Right renal pelvis (tissue), 4 donors: ENCODE data around the gene EPHA2. TPM values are rescaled to one million over a fixed set of nuclear protein-coding genes. Genes with fewer than 3 reads are reported as not detected.

ENCODE experiments used
- DNase-seq, 4 donors: peaks; one replicate each; pipeline ENCODE4 v3.0.0-alpha.2; 2013; ENCODE audit warnings: low read depth in 4 of 4, low spot score in 3 of 4, missing footprints in 1 of 4
- polyA plus RNA-seq, 4 donors: library from polyadenylated mRNA; unstranded; fragments of 120-200 nt; gene quantifications; one replicate each; pipeline ENCODE4 v1.2.1, GENCODE V29; 2013; ENCODE audit not compliant: insufficient read length in 4 of 4

The EPHA2 gene
- polyA plus RNA-seq, 4 donors = 14.7 to 19.7 (median 17.7) TPM

GRCh38 chr1:16139473-16139962, 16.4 kb downstream of the EPHA2 start:
- no peak for DNase-seq

DNA sequence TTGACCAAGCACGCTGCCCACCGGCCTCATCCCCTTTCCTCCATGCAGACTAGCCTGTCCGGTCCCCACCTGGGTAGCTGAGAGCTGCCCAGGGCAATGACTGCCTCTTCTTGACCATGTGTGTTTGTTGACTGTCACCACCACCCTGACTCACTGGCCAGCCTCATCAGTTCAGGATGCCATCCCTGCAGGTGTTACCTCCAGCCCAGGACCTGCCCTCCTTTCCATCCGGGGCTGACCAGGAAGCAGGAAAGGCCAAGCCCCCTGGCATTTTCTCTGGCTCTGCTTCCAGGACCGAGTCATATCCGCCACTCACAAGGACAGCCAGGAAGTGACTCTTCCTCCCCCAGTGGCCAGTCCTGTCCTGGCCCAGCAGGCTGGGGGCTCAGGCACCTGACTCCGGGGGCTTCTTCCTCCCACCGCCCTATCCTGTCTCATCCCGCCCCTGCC, 17.1 kb downstream of the EPHA2 start:
- DNase-seq = no peak

DNA sequence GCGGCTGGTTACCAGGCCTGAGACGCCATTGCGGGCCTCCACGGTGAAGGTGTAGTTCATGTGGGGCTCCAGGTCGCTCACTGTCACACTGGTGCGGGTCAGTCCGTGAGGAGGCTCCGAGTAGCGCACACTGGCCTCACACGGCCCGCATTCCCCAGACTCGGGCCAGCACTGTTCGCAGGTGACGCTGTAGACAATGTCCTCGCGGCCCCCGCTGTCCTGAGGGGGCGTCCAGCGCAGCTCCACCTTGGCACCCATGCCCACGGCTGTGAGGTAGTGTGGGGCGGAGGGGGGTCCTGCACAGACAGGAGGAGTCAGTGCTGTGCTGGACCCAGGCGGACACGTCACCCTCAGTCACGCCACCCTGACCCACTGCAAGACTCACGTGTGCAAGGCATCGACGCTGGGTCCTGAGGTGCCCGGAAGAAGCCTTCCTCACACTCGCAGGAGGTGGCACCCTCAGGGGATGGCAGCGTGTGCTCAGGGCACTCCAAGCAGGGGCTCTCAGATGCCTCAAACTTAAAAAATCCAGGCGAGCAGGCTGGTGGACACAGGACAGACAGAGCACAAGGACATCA, 17.9 kb downstream of the EPHA2 start:
- no peak for DNase-seq

- DNase-seq = no peak
These were observed 20.4 kb downstream of the EPHA2 start for GRCh38 chr1:16135501-16135900.

- no peak for DNase-seq
These were observed 21.0 kb downstream of the EPHA2 start for GRCh38 chr1:16134906-16135305.

DNA sequence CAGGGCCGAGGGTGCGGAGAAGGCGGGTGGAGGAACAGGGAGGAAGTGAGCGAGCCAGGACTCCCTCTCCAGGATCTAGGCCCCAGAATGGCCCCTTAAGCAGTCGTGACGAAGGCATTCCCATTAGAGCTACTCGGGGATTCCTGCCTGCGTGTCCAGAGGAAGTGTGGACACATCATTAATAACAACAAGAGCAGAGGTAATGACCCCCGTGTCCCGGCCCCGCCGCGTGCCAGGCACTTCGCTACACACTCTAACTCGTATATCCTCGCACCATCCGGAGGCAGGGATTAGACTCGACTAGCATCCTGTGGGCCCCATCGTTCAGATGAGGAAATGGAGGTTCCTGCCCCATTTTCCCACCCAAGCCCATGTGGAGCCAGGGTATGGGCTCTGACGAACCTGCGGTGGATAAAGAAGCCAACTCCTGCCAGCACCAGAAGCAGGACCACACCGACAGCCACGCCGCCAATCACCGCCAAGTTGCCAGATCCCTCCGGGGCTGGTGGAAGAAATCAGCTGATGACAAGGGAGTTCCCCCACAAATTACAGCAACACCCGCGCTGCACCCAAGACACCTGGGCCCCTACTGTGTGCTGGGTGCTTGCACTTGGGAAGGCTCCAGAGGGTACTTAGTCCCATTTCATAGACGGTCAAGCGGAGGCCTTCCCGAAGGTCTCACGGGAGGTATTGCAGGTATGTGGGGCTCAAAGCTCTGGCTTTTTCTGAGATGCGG, 21.6 kb downstream of the EPHA2 start:
- no peak for DNase-seq

DNA sequence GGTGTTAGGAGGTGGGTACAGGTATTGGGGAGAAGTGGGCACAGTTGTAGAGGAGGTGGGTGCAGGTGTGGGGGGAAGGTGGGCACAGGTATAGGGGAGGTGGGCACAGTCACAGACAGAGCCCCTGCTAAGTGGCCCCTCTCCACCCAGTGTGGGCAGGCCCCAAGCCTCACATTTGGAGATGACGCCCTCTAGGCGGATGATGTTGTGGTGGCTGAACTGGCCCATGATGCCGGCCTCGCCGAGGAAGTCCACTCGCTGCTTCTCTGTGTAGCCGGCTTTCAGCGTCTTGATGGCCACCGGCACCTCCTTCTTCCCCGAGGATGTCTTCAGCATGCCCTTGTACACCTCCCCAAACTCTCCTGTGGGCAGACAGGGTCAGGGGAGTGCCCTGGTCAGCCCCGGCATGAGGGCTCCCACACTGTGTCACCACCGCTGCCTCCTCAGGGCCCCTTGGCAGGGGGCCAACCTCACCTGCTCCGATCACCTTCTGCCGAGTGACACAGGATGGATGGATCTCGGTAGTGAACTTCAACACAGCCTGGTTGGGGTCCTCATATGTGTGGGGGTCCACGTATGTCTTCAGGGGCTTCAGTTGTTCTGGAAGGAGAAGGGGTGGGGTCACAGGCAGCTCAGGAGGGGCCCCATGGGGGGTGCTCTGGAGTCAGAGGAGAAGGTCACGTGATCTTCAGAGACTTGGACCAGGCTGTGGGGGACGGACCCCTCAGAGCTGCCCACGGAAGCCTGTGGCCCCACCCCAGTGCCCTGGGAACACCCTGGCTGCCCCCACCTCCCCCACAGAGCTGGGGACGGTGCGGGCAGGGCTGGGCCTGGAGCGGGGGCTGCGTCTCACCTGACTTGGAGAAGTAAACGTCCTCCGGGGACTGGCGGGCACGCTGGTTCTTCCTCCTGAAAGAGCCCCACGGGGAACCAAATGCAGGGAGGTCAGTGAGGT, 22.6 kb downstream of the EPHA2 start:
- DNase-seq = no peak

- DNase-seq = no peak
These were observed 23.5 kb downstream of the EPHA2 start for GRCh38 chr1:16132325-16132785.

DNA sequence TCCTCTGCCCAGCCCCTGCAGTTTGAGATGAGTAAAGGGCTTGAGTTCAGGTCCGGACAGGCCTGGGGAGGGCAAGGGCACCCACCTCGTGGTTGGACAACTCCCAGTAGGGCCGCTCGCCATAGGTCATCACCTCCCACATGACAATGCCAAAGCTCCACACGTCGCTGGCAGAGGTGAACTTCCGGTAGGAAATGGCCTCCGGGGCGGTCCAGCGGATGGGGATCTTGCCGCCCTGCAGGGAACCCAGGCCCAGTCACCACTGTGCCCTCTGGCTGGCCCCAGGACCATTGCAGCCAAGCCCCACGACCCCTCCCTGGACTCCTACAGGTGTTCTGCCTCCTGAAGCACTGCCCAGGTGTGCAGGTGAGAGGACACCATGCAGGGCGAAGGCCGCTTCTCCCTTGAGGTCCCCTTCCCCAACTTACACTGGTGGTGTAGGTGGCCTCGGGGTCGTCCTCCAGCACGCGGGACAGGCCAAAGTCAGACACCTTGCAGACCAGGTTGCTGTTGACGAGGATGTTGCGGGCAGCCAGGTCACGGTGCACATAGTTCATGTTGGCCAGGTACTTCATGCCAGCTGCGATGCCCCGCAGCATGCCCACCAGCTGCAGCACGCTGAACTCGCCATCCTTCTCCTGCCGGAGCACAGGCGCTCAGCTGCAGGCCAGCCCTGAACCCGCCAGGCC, 24.1 kb downstream of the EPHA2 start:
- DNase-seq = no peak

DNA sequence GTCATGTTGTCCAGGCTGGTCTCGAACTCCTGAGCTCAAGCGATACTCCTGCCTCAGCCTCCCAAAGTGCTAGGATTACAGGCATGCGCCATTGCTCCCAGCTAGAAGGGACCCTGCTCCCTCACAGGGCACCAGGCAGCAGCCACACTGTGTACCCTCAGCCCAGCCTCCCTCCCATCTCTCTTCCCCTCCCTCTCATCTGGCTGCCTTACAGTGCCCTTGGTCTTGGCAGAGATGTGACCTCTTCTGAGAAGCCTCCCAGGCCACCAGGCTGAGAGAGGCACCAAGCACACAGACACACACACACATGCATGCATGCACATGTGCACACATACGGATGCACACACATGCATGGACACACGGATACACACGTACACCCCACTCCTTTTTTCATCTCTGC, 25.0 kb downstream of the EPHA2 start:
- DNase-seq = no peak

DNA sequence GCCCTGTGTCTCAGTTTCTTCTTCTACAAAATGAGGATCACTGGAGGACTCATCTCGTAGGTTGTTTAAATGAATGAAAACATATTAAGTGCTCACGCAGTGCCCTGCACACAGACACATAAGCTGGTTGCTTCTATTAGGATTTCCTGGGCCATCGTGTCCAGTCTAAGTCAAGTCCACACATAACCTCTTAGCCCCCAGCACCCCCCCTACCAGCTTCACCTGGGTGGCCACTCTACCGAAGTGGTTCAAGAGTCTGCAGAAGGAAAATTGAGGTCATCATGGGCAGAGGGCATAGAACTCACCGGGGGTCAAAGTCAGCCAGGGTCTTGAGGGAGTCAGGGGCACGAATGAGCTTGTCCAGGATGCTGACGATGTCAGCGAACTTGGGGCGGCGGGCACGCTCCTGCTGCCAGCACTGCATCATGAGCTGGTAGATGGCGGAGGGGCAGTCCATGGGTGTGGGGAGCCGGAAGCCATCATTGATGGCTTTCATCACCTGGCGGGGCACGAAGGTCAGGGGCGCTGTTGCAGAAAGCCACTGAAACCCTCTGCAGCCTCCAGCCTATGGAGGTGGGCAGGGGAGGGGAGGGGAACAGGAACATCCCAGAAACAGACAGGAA, 25.8 kb downstream of the EPHA2 start:
- DNase-seq = no peak

DNA sequence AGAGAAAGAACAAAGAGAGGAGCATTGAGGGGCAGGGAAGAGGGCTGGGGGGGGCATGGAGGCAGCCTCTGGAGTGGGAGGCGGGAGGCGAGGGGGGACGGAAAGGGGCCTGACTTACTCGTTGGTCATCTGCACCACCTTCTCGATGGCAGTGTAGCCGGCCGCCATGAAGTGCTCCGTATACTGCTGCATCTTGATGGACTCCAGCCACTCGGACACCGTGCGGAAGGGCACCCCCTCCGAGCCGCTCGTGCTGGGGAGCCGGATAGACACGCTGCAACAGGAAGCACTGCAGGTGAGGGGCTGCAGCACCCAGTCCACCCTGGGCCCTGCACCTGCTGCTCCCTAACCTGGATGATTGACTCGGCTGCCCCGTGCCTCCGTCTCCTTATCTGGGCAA, 26.6 kb downstream of the EPHA2 start:
- no peak for DNase-seq

- DNase-seq = no peak
These were observed 27.5 kb downstream of the EPHA2 start for GRCh38 chr1:16128338-16128741.

GRCh38 chr1:16127676-16128337, 28.1 kb downstream of the EPHA2 start:
- no peak for DNase-seq

DNA sequence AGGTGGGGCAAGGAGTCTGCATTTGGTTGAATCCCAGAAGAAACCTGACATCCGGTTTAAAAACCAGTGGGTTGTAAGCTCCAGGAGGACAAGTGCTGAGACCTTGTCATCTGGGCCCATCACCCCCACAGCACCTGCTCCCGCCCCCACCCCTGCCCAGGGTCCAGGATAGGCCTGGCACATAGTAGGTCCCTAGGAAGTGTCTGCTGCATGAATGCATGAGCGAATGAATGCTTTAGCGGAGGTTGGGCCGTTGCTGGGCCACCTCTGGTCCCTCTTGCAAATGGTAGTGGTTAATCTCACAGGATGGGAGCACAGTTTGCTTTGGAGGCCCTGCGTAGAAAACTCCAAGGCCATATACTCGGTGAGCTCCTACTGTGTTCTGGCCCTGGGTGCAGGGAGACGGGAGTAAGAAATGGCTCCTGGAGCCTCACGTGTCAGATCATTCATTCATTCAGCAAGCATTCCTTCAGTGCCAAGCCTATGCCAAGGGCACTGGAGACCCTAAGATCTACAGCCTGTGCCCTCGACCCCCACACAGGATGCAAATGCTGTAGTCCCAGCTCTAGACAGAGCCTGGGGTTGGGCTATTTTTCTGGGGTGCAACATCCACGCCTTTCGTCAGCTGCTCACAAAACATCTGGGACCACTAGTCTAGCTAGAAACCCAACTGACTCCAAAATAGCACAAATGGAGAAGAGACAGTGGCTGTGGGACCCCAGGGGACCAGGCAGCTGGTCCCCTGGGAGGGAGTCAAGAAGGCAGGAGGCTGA, 28.9 kb downstream of the EPHA2 start:
- DNase-seq = no peak

- DNase-seq = no peak
These were observed 29.7 kb downstream of the EPHA2 start for GRCh38 chr1:16126160-16126559.

DNA sequence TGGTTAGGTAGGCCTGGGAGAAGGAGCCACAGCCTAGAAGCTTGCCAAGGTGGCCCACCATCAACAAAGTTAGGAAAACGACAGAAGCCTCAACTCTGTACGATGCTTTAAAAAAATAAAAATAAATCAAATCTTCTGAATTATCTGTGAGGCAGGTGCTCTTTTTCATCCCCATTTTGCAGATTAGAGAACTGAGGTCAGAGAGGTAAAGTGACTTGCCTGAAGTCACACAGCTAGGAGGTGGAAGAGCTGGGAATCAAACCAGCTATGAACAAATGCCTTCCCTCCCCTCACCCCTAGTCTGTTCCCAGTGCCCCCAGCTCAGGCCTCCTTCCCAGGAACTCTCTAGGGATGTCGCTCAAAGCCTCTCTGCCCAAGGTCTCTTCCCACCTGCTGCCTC, 30.4 kb downstream of the EPHA2 start:
- DNase-seq = no peak

DNA sequence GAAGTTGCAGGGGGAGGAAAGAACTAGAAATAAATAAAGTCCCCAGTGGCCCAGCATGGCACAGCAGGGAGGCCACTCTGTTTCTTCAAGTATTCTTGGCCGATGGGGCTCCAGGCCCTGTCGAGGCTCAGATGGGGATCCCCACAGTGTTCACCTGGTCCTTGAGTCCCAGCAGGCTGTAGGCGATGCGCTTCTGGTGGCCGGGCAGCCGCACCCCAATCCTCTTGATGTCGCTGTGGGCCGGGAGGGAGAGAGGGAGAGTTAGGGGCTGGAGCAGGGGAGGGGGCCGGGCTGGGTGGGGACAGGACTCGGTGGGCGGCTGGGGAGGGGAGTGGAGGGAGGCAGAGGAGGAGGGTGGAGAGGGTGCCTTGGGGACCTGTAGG, 30.8 kb downstream of the EPHA2 start:
- DNase-seq = no peak
